BJ (cell line): ENCODE results near the gene KHDC4. TPM values are rescaled to one million over a fixed set of nuclear protein-coding genes. Genes with fewer than 3 reads are reported as not detected.

ENCODE experiments used
- CTCF ChIA-PET: fragments of 350-600 bp; formaldehyde crosslinking; extraction: SDS; loops from one replicate; lab custom pipeline; 2021; ENCODE audit warnings: antibody characterized with exemption, inconsistent platforms; lab: Yijun Ruan, JAX
- POLR2A ChIA-PET: fragments of 300-600 bp; sonication (Branson Sonifier 250); formaldehyde crosslinking; extraction: SDS; loops from one replicate; lab custom pipeline; 2021; ENCODE audit warnings: antibody characterized with exemption; lab: Charles Lee
- DNase-seq: peaks from one replicate; pipeline ENCODE4 v3.0.0-alpha.2; 2011; ENCODE audit warnings: low read depth
- H3K27me3 ChIP-seq: 2 replicates; pipeline ENCODE4 v1.6.0; 2011; ENCODE audit warnings: low read length; ENCODE audit not compliant: control insufficient read depth, insufficient read depth
- H3K36me3 ChIP-seq: 2 replicates; pipeline ENCODE4 v1.5.1; 2011; ENCODE audit warnings: low read length; ENCODE audit not compliant: control insufficient read depth, insufficient read depth
- H3K4me3 ChIP-seq: 2 replicates; pipeline ENCODE4 v1.5.1; 2011; ENCODE audit warnings: low read depth, mild to moderate bottlenecking, control low read depth, low read length
- polyA plus RNA-seq: library from polyadenylated mRNA; depleted of rRNA; stranded (reverse); fragments of >200 nt; gene quantifications from 2 replicates; pipeline ENCODE4 v1.2.3, GENCODE V29; 2011
- TF ChIP-seq, protein P1 (sequence below): IDR thresholded peaks from 2 replicates; pipeline ENCODE4 v1.5.1; 2011; ENCODE audit warnings: low read depth, mild to moderate bottlenecking, control low read depth, inconsistent platforms, low read length, moderate library complexity; ENCODE audit not compliant: insufficient read depth

Gene KHDC4
- polyA plus RNA-seq, 1 experiment = 39.0 TPM

DNA sequence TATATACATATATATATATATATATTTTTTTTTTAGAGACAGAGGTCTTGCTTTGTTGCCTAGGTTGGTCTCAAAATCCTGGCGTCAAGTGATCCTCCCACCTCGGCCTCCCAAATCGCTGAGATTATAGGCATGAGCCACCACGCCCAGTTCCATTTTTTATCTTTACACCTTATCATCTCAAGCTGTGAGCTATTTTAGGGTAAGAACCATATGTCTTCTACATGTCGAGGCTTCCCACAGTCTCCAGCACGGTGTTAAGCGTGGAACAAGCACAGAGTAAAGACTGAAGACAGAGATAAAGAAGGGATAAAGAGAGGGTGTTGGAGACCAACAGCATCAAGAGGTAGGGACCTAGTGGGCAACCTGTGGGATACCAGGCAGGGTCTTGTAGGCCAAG is 30.0 kb upstream of the KHDC4 start:
- POLR2A ChIA-PET = no interaction called here
- peaks cover 71% of the 10 kb centered on the region for H3K36me3 ChIP-seq

DNA sequence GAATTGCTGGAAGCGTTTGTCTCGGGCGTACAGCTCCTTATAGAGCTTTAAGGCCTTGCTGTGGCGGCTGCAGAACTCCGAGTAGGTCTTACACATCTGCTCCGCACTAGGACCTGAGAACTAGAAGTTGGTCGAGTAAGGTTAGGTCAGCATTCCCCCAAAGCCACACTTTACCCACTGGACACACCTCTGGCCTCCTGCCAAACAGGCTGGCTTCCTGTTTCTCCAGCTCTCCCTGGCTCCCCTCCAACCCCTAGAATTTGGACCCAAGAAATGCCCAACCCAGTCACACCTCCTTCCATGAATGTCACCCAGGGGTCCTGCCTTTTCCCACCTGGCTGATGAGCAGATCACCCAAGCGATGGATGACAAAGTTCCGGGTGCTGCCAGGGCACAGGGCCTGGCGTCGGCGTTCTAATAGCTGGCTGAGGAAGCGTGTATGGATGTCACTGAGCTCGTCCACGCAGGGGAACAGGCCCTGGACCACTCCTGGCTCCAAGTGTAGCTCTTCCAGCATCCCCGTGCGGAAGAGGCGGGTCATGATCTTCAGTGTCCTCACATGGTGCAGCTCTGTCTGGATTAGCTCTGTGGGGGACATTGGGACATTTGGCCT is 28.5 kb upstream of the KHDC4 start:
- Histone ChIP-seq H3K27me3 (no peaks in the 10 kb centered on the region), H3K4me3 (no peak overlapping the region), H3K36me3 (peaks cover 68% of the 10 kb centered on the region)
- ChIA-PET CTCF (interaction anchor here (0.6 to 2.5 kb wide), 7 partner anchors 12 to 640 kb away, joined by 3 to 13 read pairs (median 8); no protein-coding TSS in a partner anchor), POLR2A (interaction anchor here (0.7 to 0.9 kb wide), 2 partner anchors 29 to 57 kb away, joined by 6 to 8 read pairs; partner anchors contain the start of gene KHDC4)
- TF ChIP-seq, protein P1, sequence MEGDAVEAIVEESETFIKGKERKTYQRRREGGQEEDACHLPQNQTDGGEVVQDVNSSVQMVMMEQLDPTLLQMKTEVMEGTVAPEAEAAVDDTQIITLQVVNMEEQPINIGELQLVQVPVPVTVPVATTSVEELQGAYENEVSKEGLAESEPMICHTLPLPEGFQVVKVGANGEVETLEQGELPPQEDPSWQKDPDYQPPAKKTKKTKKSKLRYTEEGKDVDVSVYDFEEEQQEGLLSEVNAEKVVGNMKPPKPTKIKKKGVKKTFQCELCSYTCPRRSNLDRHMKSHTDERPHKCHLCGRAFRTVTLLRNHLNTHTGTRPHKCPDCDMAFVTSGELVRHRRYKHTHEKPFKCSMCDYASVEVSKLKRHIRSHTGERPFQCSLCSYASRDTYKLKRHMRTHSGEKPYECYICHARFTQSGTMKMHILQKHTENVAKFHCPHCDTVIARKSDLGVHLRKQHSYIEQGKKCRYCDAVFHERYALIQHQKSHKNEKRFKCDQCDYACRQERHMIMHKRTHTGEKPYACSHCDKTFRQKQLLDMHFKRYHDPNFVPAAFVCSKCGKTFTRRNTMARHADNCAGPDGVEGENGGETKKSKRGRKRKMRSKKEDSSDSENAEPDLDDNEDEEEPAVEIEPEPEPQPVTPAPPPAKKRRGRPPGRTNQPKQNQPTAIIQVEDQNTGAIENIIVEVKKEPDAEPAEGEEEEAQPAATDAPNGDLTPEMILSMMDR = no peak
- DNase-seq = no peak

More for the DNA sequence above, 30.0 kb upstream of the KHDC4 start:
- Histone ChIP-seq H3K4me3 (no peak overlapping the region), H3K27me3 (no peaks in the 10 kb centered on the region)
- no peak for DNase-seq
- TF ChIP-seq, protein P1 = no peak
- CTCF ChIA-PET = interaction anchor here (2.5 kb wide), 1 partner anchor 11 kb away, joined by 10 read pairs; no protein-coding TSS in a partner anchor

DNA sequence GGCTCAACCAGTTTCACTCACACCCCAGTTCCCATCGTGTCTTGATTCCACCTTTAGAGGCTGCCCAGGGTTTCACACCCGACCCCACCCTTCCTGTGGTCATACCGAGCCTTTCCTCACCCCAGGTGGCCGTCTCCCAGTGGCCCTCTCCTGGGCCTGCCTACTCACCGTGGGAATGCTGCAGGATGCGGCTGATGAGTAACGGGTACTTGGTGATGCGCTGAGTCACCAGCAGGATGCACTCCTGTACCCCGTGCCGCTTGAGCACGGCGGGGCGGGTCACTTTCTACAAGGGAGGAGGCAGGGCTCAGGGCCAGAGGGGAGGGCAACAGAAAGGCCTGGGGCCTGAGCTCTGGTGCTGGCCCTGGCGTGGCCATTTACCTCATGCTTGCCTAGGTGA is 27.7 kb upstream of the KHDC4 start:
- peak; percentile 74 for DNase-seq
- Histone ChIP-seq H3K4me3 (no peak overlapping the region), H3K27me3 (no peaks in the 10 kb centered on the region), H3K36me3 (peaks cover 65% of the 10 kb centered on the region)
- ChIA-PET POLR2A (interaction anchor here (0.9 kb wide), 1 partner anchor 28 kb away, joined by 6 read pairs; the partner anchor contains the start of gene KHDC4), CTCF (interaction anchor here (0.7 to 2.5 kb wide), 7 partner anchors 13 to 104 kb away, joined by 3 to 13 read pairs (median 8); no protein-coding TSS in a partner anchor)
- TF ChIP-seq, protein P1 = peak; percentile 47

DNA sequence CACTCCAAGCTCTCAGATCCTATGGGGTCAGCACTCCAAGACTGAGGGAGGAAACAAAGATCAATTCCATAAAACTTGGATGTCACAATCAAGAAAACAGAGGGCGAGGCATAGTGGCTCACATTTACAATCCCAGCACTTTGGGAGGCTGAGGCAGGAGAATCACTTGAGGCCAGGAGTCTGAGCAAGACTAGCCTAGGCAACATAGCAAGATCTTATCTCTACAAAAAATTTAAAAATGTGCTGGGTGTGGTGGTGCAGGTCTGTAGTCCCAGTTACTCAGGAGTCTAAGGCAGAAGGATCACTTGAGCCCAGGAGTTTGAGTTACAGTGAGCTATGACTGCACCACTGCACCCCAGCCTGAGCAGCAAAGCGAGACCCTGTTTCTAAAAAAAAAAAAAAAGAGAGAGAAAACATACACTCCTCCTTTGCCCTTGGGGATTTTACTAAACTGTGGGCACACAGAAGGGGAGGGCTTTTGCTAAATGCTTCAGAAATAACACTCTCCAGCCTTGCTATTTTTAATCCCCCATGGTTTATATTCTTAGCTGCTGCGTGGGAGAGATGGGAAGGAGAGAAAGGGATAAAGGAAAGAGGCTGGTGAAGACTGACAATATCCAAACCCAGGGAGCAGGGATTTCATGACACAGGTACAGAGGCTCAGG is 26.0 kb upstream of the KHDC4 start:
- TF ChIP-seq, protein P1 = no peak
- ChIA-PET POLR2A (no interaction called here), CTCF (interaction anchor here (0.8 to 1.5 kb wide), 4 partner anchors 12 to 24 kb away, joined by 3 to 6 read pairs (median 4); partner anchors contain the start of gene ARHGEF2)
- DNase-seq = no peak
- Histone ChIP-seq H3K4me3 (no peak overlapping the region), H3K27me3 (no peaks in the 10 kb centered on the region), H3K36me3 (peaks cover 53% of the 10 kb centered on the region)

DNA sequence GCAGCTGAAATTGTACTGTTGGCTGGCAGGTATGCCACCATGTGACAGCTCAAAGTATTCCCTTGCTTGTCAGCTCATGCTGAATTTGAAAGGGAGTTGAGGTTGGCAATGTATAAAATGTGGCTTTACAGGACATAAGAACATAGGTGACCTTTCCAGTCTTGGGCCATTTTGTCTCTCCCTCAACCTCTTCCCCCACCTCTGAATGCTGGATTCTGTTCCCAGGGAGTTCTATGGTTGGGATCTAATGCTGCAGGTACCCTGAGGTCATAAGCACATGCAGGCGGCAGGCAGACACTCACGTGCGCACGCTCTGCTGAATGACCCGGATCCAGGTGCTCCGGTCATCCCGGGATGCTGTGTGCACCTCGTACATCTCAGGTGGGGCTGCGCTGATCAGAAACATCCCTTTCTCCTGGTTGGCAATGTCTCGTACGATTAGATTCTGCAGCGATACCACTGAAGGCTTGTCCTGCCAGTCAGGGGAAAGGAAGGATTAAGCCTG is 23.2 kb upstream of the KHDC4 start:
- ChIA-PET CTCF (interaction anchor here (0.9 to 2.1 kb wide), 6 partner anchors 9 to 30 kb away, joined by 3 to 9 read pairs (median 4); no protein-coding TSS in a partner anchor), POLR2A (interaction anchor here (0.6 to 0.7 kb wide), 2 partner anchors 23 to 145 kb away, joined by 9 to 12 read pairs; partner anchors contain the start of gene KHDC4)
- DNase-seq = no peak
- TF ChIP-seq, protein P1 = no peak
- H3K4me3 ChIP-seq = no peak overlapping the region
- H3K27me3 ChIP-seq = no peaks in the 10 kb centered on the region
- peaks cover 53% of the 10 kb centered on the region for H3K36me3 ChIP-seq
